Measurements from ENCODE around the gene SCN1B. TPM values are rescaled to one million over a fixed set of nuclear protein-coding genes. Genes with fewer than 3 reads are reported as not detected.

The SCN1B gene
- total and polyA plus RNA-seq, 2 of the 13 experiments (the other 11 are each of a cell fraction or from before 2014, with no cell fraction given) = 2.7 to 20.1 TPM

DNA sequence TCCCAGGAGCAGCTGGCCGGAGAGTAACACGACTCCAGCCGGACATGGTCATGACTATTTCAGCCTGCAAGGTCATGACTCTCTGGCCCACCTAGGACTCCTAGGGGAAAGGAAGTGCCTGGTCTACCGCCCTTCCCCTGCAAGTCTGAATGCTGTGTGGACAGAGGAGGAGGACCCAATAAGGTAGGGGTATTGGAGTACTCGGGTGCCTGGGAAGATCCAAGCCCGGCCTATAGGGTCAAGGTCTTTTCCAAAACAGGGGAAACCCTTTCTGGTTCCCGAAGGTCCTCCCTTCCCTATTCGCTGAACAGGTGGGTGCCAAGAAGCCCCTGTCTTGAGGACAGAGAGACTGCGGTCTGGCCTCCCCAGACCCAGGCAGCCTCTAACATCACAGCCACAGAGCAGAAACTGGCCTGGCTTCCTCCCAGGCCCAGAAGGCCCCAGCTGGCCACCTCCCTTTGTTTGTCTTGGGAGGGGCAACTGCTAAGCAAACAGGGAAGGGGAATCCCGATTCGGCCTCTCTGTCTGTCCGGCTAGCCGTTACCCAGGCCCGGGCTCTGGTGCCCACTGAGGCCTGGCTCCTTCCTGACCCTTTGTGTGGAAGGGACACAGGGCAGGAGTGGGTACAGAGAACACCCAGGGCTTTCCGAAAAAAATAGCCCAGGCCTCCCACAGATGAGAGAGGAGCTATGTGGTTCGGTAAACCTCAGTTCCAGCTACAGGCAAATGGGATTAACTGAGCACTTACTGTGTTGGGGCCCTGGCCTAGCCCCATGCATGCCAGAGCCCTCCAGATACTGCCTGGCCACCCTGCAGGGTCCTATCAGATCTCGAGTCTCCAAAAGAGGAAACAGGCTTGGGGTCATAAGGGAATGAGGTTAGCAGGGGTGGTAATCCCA is 35.4 kb upstream of the SCN1B start (continued):
- TF ChIP-seq SRSF1 (optimal IDR thresholded peaks at IDR 0.05; ENCODE audit: low read depth, low read length) (no peak), ZFAT (CRISPR knock-in tag; conservative IDR thresholded peaks at IDR 0.05) (no peak), TFAP4 (IDR thresholded peaks at IDR 0.05; ENCODE audit: borderline replicate concordance, low read depth) (peak; percentile 95), KDM6A (CRISPR knock-in tag; IDR thresholded peaks at IDR 0.05; ENCODE audit: low read depth) (peak; percentile 73), ARID2 (CRISPR knock-in tag; IDR thresholded peaks at IDR 0.05; ENCODE audit: borderline replicate concordance) (0 out of 2 replicates have a peak, but pooled peaks have one; percentile 83), SOX6 (IDR thresholded peaks at IDR 0.05) (no peak), SOX6 (CRISPR knock-in tag; IDR thresholded peaks at IDR 0.05) (peak; percentile 86), CC2D1A (CRISPR knock-in tag; IDR thresholded peaks at IDR 0.05) (0 out of 2 replicates have a peak, but pooled peaks have one; percentile 82), GATA4 (IDR thresholded peaks at IDR 0.05; ENCODE audit: borderline replicate concordance, low read depth) (peak; percentile 57; the same call in 1 of the 2 replicates), CBFB (CRISPR knock-in tag; IDR thresholded peaks at IDR 0.05) (peak; percentile 86), ZFP36 (IDR thresholded peaks at IDR 0.05; ENCODE audit: borderline replicate concordance, low read depth, low read length, partially characterized antibody) (no peak), ARNT (IDR thresholded peaks at IDR 0.05) (no peak), ZNF7 (CRISPR knock-in tag; IDR thresholded peaks at IDR 0.05) (no peak), ZNF33A (CRISPR knock-in tag; IDR thresholded peaks at IDR 0.05; ENCODE audit: borderline replicate concordance) (0 out of 2 replicates have a peak, but pooled peaks have one; percentile 27), ZNF709 (CRISPR knock-in tag; IDR thresholded peaks at IDR 0.05) (no peak), SIX4 (CRISPR knock-in tag; IDR thresholded peaks at IDR 0.05) (peak; percentile 81), HBP1 (CRISPR knock-in tag; IDR thresholded peaks at IDR 0.05; ENCODE audit: low read depth) (0 out of 2 replicates have a peak, but pooled peaks have one; percentile 63), CBX2 (IDR thresholded peaks at IDR 0.05; ENCODE audit: low read depth, low read length) (no peak), CBX2 (CRISPR knock-in tag; IDR thresholded peaks at IDR 0.05; ENCODE audit: low read depth) (0 out of 2 replicates have a peak, but pooled peaks have one; percentile 60)
- TF ChIP-seq, protein P1, sequence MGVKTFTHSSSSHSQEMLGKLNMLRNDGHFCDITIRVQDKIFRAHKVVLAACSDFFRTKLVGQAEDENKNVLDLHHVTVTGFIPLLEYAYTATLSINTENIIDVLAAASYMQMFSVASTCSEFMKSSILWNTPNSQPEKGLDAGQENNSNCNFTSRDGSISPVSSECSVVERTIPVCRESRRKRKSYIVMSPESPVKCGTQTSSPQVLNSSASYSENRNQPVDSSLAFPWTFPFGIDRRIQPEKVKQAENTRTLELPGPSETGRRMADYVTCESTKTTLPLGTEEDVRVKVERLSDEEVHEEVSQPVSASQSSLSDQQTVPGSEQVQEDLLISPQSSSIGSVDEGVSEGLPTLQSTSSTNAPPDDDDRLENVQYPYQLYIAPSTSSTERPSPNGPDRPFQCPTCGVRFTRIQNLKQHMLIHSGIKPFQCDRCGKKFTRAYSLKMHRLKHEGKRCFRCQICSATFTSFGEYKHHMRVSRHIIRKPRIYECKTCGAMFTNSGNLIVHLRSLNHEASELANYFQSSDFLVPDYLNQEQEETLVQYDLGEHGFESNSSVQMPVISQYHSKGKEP (CRISPR knock-in tag; IDR thresholded peaks at IDR 0.05) = no peak
- TF ChIP-seq, protein P2, sequence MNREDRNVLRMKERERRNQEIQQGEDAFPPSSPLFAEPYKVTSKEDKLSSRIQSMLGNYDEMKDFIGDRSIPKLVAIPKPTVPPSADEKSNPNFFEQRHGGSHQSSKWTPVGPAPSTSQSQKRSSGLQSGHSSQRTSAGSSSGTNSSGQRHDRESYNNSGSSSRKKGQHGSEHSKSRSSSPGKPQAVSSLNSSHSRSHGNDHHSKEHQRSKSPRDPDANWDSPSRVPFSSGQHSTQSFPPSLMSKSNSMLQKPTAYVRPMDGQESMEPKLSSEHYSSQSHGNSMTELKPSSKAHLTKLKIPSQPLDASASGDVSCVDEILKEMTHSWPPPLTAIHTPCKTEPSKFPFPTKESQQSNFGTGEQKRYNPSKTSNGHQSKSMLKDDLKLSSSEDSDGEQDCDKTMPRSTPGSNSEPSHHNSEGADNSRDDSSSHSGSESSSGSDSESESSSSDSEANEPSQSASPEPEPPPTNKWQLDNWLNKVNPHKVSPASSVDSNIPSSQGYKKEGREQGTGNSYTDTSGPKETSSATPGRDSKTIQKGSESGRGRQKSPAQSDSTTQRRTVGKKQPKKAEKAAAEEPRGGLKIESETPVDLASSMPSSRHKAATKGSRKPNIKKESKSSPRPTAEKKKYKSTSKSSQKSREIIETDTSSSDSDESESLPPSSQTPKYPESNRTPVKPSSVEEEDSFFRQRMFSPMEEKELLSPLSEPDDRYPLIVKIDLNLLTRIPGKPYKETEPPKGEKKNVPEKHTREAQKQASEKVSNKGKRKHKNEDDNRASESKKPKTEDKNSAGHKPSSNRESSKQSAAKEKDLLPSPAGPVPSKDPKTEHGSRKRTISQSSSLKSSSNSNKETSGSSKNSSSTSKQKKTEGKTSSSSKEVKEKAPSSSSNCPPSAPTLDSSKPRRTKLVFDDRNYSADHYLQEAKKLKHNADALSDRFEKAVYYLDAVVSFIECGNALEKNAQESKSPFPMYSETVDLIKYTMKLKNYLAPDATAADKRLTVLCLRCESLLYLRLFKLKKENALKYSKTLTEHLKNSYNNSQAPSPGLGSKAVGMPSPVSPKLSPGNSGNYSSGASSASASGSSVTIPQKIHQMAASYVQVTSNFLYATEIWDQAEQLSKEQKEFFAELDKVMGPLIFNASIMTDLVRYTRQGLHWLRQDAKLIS (CRISPR knock-in tag; IDR thresholded peaks at IDR 0.05) = no peak
